Right atrium auricular region (tissue), 2 donors: ENCODE measurements around the gene CRYBG1. TPM values are rescaled to one million over a fixed set of nuclear protein-coding genes. Genes with fewer than 3 reads are reported as not detected.

Experiments
- DNase-seq: peaks from one replicate; pipeline ENCODE4 v3.0.0-alpha.2; 2019; ENCODE audit warnings: low spot score
- H3K27ac ChIP-seq, 2 donors: fragments of 200-600 bp; sonication (generic); 1 replicate in 1 of 2; 2 replicates in 1 of 2; pipeline ENCODE4 v1.5.1; 2016 to 2019
- H3K27me3 ChIP-seq, 2 donors: fragments of 200-600 bp; sonication (generic); one replicate each; pipeline versions ENCODE4 v1.5.1 to v1.6.0; 2017 to 2019
- H3K36me3 ChIP-seq: fragments of 200-600 bp; sonication (generic); one replicate; pipeline ENCODE4 v1.5.1; 2016
- H3K4me1 ChIP-seq, 2 donors: fragments of 200-600 bp; sonication (generic); one replicate each; pipeline versions ENCODE4 v1.5.1 to v1.6.0; 2017 to 2019
- H3K4me3 ChIP-seq, 2 donors: fragments of 200-600 bp; sonication (generic); 1 replicate in 1 of 2; 2 replicates in 1 of 2; pipeline ENCODE4 v1.5.1; 2017 to 2019; ENCODE audit warnings: mild to moderate bottlenecking in 1 of 2, moderate library complexity in 1 of 2
- H3K9me3 ChIP-seq, 2 donors: fragments of 200-600 bp; sonication (generic); one replicate each; pipeline ENCODE4 v1.5.1; 2019
- total RNA-seq, 2 donors: library from RNA; depleted of rRNA; stranded (reverse); fragments of >200 nt; gene quantifications; one replicate each; pipeline ENCODE4 v1.1.0, GENCODE V29; 2016
- TF ChIP-seq, protein P1 (sequence below), 2 donors: fragments of 200-600 bp; sonication (generic); IDR thresholded peaks; one replicate each; pipeline ENCODE4 v1.5.1; 2019; ENCODE audit warnings: antibody characterized with exemption in 2 of 2

Gene CRYBG1
- total RNA-seq, 2 donors from 2014 or later, result 1.6 to 1.9 TPM

DNA sequence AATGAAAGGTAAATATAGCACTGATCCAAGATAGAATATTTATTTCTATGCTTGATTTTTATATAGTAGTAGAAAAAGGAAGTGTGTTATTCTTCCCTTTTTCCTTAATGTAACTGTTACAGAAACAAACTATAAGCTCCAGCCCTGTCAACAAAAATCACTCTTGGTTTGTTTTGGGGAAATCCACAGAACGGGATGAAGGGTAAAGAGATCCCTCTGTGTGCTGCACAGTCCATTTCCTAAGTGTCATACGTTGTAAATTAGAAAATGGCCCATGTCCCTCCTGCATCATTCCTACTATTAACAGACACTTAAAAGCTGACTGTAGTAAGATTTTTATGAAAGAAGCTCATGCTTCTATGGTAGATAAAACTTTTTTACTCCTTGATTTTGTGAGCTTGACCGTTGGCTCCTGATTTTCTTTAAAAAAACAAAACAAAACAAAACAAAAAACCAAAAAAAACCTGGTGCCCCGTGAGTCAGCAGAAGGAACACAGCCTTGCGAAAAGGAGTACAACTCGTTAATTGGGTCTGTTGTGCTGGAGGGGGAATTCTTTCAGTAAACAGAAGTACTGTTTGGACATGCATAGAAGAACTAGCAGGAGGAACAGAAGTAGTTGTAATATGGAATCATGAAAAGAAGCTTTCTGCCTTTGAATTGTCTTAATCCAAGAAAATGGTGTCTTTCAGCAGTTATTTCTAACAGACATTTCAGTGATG, 201.3 kb downstream of the CRYBG1 start:
- Histone ChIP-seq H3K4me3 (no peak overlapping the region), H3K9me3 (no peaks in the 10 kb centered on the region), H3K27ac (no peak overlapping the region), H3K4me1 (no peaks in the 10 kb centered on the region), H3K27me3 (no peaks in the 10 kb centered on the region), H3K36me3 (no peaks in the 10 kb centered on the region)
- DNase-seq, result no peak
- TF ChIP-seq, protein P1, sequence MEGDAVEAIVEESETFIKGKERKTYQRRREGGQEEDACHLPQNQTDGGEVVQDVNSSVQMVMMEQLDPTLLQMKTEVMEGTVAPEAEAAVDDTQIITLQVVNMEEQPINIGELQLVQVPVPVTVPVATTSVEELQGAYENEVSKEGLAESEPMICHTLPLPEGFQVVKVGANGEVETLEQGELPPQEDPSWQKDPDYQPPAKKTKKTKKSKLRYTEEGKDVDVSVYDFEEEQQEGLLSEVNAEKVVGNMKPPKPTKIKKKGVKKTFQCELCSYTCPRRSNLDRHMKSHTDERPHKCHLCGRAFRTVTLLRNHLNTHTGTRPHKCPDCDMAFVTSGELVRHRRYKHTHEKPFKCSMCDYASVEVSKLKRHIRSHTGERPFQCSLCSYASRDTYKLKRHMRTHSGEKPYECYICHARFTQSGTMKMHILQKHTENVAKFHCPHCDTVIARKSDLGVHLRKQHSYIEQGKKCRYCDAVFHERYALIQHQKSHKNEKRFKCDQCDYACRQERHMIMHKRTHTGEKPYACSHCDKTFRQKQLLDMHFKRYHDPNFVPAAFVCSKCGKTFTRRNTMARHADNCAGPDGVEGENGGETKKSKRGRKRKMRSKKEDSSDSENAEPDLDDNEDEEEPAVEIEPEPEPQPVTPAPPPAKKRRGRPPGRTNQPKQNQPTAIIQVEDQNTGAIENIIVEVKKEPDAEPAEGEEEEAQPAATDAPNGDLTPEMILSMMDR (IDR thresholded peaks at IDR 0.05), result no peak

DNA sequence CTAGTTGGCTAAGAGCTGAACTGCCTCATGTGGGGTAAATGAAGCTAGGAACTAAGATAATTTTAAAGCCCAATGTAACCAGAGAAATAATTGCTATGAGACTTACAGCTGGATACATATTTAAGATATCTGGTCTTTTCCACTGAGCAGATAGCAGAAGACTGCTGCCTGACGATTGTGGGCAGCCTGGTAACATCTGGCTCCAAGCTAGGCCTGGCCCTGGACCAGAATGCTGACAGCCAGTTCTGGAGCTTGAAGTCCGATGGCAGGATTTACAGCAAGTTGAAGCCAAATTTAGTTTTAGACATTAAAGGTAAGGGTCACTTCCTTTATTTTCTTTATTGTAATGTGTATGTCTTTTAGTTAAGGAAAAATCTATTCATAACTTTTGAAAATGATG, 203.1 kb downstream of the CRYBG1 start:
- Histone ChIP-seq H3K27ac (no peak overlapping the region), H3K36me3 (no peaks in the 10 kb centered on the region)
- TF ChIP-seq, protein P1 (IDR thresholded peaks at IDR 0.05), result no peak

DNA sequence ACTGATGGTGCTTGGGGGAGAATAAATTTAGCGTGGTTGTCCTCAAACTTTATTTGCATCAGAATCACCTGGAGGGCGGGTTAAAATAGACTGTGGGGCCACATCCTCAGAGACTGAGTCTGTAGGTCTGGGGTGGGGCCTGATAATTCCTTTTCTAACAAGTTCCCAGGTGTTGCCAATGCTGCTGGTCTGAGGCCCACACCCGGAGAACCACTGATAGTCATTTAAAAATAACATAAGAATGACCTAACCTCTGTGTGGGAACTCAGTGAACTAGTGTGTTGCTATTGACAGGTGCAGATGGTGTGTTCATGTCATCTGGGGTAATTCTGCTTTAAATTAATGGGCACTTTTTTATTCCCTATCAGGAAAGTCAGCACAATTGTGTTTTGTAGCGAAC, 204.0 kb downstream of the CRYBG1 start:
- DNase-seq, result no peak

More for the DNA sequence above, 203.1 kb downstream of the CRYBG1 start:
- Histone ChIP-seq H3K27me3 (no peaks in the 10 kb centered on the region), H3K4me3 (no peak overlapping the region), H3K9me3 (no peaks in the 10 kb centered on the region), H3K4me1 (no peaks in the 10 kb centered on the region)
- no peak for DNase-seq

DNA sequence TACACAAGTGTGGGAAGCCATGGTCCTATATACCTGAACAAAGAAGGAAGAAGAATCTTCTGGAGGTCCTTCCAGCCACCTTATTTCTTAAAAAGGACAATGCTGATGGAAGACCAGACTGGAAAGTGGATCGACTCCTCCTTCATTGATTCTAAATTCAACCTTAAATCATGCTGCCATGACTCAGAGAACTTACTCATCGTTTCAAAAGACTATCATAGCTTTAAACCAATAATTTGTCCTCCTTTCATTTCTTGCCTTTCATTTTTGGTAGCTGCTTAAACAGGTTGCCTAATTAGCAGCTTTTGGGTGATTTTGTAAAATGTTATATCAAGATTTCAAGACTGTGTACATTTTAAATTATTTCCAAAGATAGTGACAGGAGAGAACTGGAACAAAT, 208.0 kb downstream of the CRYBG1 start:
- H3K9me3 ChIP-seq, result no peaks in the 10 kb centered on the region
- no peak for DNase-seq
- no peak overlapping the region for H3K27ac ChIP-seq
- peaks cover 6% of the 10 kb centered on the region for H3K36me3 ChIP-seq
- H3K27me3 ChIP-seq, result no peaks in the 10 kb centered on the region
- no peaks in the 10 kb centered on the region for H3K4me1 ChIP-seq
- TF ChIP-seq, protein P1 (IDR thresholded peaks at IDR 0.05), result no peak
- H3K4me3 ChIP-seq, result no peak overlapping the region

More for the DNA sequence above, 204.0 kb downstream of the CRYBG1 start:
- Histone ChIP-seq H3K4me1 (no peaks in the 10 kb centered on the region), H3K4me3 (no peak overlapping the region), H3K27ac (no peak overlapping the region), H3K36me3 (no peaks in the 10 kb centered on the region), H3K27me3 (no peaks in the 10 kb centered on the region), H3K9me3 (no peaks in the 10 kb centered on the region)
- TF ChIP-seq, protein P1 (IDR thresholded peaks at IDR 0.05), result no peak

DNA sequence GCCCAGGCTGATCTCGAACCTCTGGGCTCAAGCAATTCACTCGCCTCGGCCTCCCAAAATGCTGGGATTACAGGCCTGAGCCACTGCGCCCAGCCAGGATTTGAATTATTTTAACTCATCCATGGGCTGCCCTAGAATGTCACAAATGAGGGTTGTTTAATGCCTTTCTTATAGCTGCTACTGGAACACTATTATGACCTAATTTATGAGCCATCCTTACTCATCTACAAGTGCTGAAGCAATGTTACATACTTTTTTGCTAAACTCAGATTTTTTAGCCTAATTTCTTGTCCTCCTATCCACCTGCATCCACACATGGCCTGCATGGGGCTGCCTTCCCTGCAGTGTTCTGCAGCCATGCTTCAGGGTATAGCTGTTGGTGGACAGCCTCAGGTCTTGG, 208.9 kb downstream of the CRYBG1 start:
- H3K4me1 ChIP-seq, result no peaks in the 10 kb centered on the region
- H3K9me3 ChIP-seq, result no peaks in the 10 kb centered on the region
- TF ChIP-seq, protein P1 (IDR thresholded peaks at IDR 0.05), result no peak
- H3K27me3 ChIP-seq, result no peaks in the 10 kb centered on the region
- no peak overlapping the region for H3K4me3 ChIP-seq
- no peak for DNase-seq
- no peak overlapping the region for H3K27ac ChIP-seq
- H3K36me3 ChIP-seq, result peaks cover 6% of the 10 kb centered on the region

DNA sequence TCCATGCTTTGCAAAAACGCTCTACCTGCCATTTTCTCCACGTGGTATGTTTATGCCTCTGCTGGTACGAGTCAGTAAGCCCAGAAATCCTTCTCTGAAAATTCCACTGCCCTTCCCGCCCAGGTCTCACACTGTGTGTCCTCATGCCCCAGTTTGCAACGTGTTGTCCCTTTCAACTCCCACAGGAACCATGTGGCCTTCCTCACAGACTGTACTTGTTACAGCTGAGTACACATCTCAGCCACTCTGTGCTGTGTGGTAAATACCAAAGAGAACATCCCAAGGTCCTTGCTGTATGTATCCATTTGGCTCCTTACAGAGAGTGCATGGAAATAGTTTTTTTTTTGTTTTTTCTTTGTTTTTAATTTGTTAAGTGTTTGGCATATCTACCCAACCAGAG, 211.9 kb downstream of the CRYBG1 start:
- H3K36me3 ChIP-seq, result peaks cover 6% of the 10 kb centered on the region
- TF ChIP-seq, protein P1 (IDR thresholded peaks at IDR 0.05), result no peak
- DNase-seq, result no peak

More for the DNA sequence above, 211.9 kb downstream of the CRYBG1 start:
- Histone ChIP-seq H3K4me3 (no peak overlapping the region), H3K27ac (no peak overlapping the region), H3K27me3 (no peaks in the 10 kb centered on the region), H3K4me1 (no peaks in the 10 kb centered on the region), H3K9me3 (no peaks in the 10 kb centered on the region)
